HEK293 (cell line): Measurements from ENCODE around the gene CDKAL1.

ENCODE experiments used
- CTCF ChIA-PET: fragments of 350-600 bp; formaldehyde crosslinking; extraction: SDS; loops from one replicate; lab custom pipeline; 2021; ENCODE audit warnings: antibody characterized with exemption; lab: Yijun Ruan, JAX
- POLR2A ChIA-PET: fragments of 300-600 bp; formaldehyde crosslinking; extraction: SDS; loops from one replicate; lab custom pipeline; 2020; ENCODE audit warnings: antibody characterized with exemption, inconsistent platforms; lab: Yijun Ruan, JAX
- H3K27ac ChIP-seq: fragments of 200-500 bp; sonication (Bioruptor generic); 2 replicates; pipeline ENCODE4 v1.5.1; 2014; ENCODE audit warnings: low read depth, low read length, control low read depth, inconsistent platforms; ENCODE audit errors: extremely low read depth
- H3K36me3 ChIP-seq, 2 experiments: fragments of 200-500 bp in 1 of 2; sonication (Bioruptor generic) in 1 of 2; 1 replicate in 1 of 2; 2 replicates in 1 of 2; pipeline ENCODE4 v1.5.1; 2014 to 2017; ENCODE audit warnings: inconsistent platforms in 2 of 2, low read length in 2 of 2; ENCODE audit not compliant: control insufficient read depth in 2 of 2, insufficient read depth in 1 of 2
- H3K4me1 ChIP-seq: fragments of 200-500 bp; sonication (Bioruptor generic); 2 replicates; pipeline ENCODE4 v1.5.1; 2014; ENCODE audit warnings: mild to moderate bottlenecking, low read length, inconsistent platforms; ENCODE audit not compliant: control insufficient read depth, insufficient read depth
- H3K4me3 ChIP-seq: 2 replicates; pipeline ENCODE4 v1.5.1; 2011; ENCODE audit warnings: low read depth, mild to moderate bottlenecking, control low read depth, low read length, moderate library complexity
- H3K9me3 ChIP-seq: fragments of 200-500 bp; sonication (Bioruptor generic); 2 replicates; pipeline ENCODE4 v1.5.1; 2014; ENCODE audit warnings: low read depth, low read length, inconsistent platforms; ENCODE audit not compliant: control insufficient read depth, insufficient read depth
- HOXD13 ChIP-seq: sonication (generic); formaldehyde crosslinking; IDR thresholded peaks from 2 replicates; pipeline ENCODE4 v1.8.0; 2022; ENCODE audit warnings: missing genetic modification reagents, borderline replicate concordance
- KLF10 ChIP-seq: fragments of 450-650 bp; IDR thresholded peaks from 2 replicates; pipeline ENCODE4 v1.5.1; 2018; ENCODE audit warnings: missing biosample characterization, mild to moderate bottlenecking, missing genetic modification characterization
- MEIS1 ChIP-seq: sonication (generic); formaldehyde crosslinking; IDR thresholded peaks from 2 replicates; pipeline ENCODE4 v1.8.1; 2022; ENCODE audit warnings: missing genetic modification reagents, mild to moderate bottlenecking, borderline replicate concordance
- OSR2 ChIP-seq: fragments of 450-650 bp; formaldehyde crosslinking; IDR thresholded peaks from 2 replicates; pipeline ENCODE4 v1.5.1; 2016; ENCODE audit warnings: missing biosample characterization, missing genetic modification characterization
- SP7 ChIP-seq: fragments of 450-650 bp; formaldehyde crosslinking; IDR thresholded peaks from 2 replicates; pipeline ENCODE4 v1.5.1; 2016; ENCODE audit warnings: missing biosample characterization, missing genetic modification characterization
- ZBTB48 ChIP-seq: fragments of 450-650 bp; formaldehyde crosslinking; IDR thresholded peaks from 2 replicates; pipeline ENCODE4 v1.5.1; 2016; ENCODE audit warnings: missing biosample characterization, missing genetic modification characterization
- ZNF133 ChIP-seq: fragments of 450-650 bp; formaldehyde crosslinking; IDR thresholded peaks from 2 replicates; pipeline ENCODE4 v1.5.1; 2016; ENCODE audit warnings: missing biosample characterization, missing genetic modification characterization
- ZNF174 ChIP-seq: fragments of 450-650 bp; formaldehyde crosslinking; IDR thresholded peaks from 2 replicates; pipeline ENCODE4 v1.5.0; 2017; ENCODE audit warnings: missing biosample characterization, mild to moderate bottlenecking, missing genetic modification characterization
- ZNF214 ChIP-seq: fragments of 450-650 bp; formaldehyde crosslinking; IDR thresholded peaks from 2 replicates; pipeline ENCODE4 v1.5.1; 2017; ENCODE audit warnings: missing biosample characterization, mild to moderate bottlenecking, missing genetic modification characterization, borderline replicate concordance
- ZNF248 ChIP-seq: fragments of 450-650 bp; formaldehyde crosslinking; IDR thresholded peaks from 2 replicates; pipeline ENCODE4 v1.5.1; 2017; ENCODE audit warnings: missing biosample characterization, missing genetic modification characterization
- ZNF521 ChIP-seq: fragments of 450-650 bp; formaldehyde crosslinking; IDR thresholded peaks from 2 replicates; pipeline ENCODE4 v1.5.1; 2017; ENCODE audit warnings: missing biosample characterization, mild to moderate bottlenecking, missing genetic modification characterization
- ZNF664 ChIP-seq: fragments of 450-650 bp; formaldehyde crosslinking; IDR thresholded peaks from 2 replicates; pipeline ENCODE4 v1.5.1; 2016; ENCODE audit warnings: missing biosample characterization, missing genetic modification characterization
- ZNF670 ChIP-seq: fragments of 450-650 bp; formaldehyde crosslinking; IDR thresholded peaks from 2 replicates; pipeline ENCODE4 v1.5.1; 2016; ENCODE audit warnings: missing biosample characterization, missing genetic modification characterization, low read depth
- ZNF677 ChIP-seq: fragments of 450-650 bp; IDR thresholded peaks from 2 replicates; pipeline ENCODE4 v1.5.0; 2018; ENCODE audit warnings: missing biosample characterization, mild to moderate bottlenecking, missing genetic modification characterization, moderate library complexity
- ZNF785 ChIP-seq: fragments of 450-650 bp; formaldehyde crosslinking; IDR thresholded peaks from 2 replicates; pipeline ENCODE4 v1.5.1; 2016; ENCODE audit warnings: missing biosample characterization, missing genetic modification characterization
- TF ChIP-seq, protein P1 (sequence below): fragments of 450-650 bp; formaldehyde crosslinking; IDR thresholded peaks from 2 replicates; pipeline ENCODE4 v1.5.1; 2017; ENCODE audit warnings: missing biosample characterization, missing genetic modification characterization
- TF ChIP-seq, protein P2 (sequence below): fragments of 450-650 bp; formaldehyde crosslinking; IDR thresholded peaks from 2 replicates; pipeline ENCODE4 v1.5.1; 2016; ENCODE audit warnings: missing biosample characterization, missing genetic modification characterization
- TF ChIP-seq, protein P3 (sequence below): fragments of 450-650 bp; IDR thresholded peaks from 2 replicates; pipeline ENCODE4 v1.5.1; 2018; ENCODE audit warnings: missing biosample characterization, mild to moderate bottlenecking, missing genetic modification characterization
- TF ChIP-seq, protein P4 (sequence below): fragments of 450-650 bp; formaldehyde crosslinking; IDR thresholded peaks from 2 replicates; pipeline ENCODE4 v1.5.1; 2016; ENCODE audit warnings: missing biosample characterization, missing genetic modification characterization
- TF ChIP-seq, protein P5 (sequence below): fragments of 450-650 bp; formaldehyde crosslinking; IDR thresholded peaks from 2 replicates; pipeline ENCODE4 v1.5.1; 2016; ENCODE audit warnings: missing biosample characterization, missing genetic modification characterization

Gene CDKAL1

DNA sequence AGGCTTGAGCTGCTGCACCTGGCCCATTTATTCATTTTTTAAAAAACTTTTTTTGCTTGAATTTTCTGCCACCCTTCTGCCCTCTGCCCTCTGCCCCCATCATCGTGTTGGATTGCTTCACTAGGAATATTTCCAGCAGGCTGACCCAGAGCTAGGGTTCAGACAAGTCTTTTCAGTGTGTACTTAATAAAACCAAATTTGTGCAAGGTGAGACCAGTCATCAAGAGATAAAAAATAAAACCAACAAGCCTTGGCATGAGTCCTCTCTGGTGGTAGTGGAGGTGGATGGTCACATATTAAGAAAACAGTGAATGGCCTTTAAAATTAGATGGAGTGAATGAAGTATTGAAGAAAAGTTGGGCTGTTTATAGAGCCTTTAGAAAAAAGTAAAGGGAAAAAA lies 239.6 kb downstream of the CDKAL1 start (continued):
- TF ChIP-seq, protein P1, sequence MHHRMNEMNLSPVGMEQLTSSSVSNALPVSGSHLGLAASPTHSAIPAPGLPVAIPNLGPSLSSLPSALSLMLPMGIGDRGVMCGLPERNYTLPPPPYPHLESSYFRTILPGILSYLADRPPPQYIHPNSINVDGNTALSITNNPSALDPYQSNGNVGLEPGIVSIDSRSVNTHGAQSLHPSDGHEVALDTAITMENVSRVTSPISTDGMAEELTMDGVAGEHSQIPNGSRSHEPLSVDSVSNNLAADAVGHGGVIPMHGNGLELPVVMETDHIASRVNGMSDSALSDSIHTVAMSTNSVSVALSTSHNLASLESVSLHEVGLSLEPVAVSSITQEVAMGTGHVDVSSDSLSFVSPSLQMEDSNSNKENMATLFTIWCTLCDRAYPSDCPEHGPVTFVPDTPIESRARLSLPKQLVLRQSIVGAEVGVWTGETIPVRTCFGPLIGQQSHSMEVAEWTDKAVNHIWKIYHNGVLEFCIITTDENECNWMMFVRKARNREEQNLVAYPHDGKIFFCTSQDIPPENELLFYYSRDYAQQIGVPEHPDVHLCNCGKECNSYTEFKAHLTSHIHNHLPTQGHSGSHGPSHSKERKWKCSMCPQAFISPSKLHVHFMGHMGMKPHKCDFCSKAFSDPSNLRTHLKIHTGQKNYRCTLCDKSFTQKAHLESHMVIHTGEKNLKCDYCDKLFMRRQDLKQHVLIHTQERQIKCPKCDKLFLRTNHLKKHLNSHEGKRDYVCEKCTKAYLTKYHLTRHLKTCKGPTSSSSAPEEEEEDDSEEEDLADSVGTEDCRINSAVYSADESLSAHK = no peak
- TF ChIP-seq ZNF785 (tag by site-specific recombination) (no peak), OSR2 (tag by site-specific recombination) (no peak), ZNF174 (tag by site-specific recombination) (no peak), ZNF664 (tag by site-specific recombination) (no peak), ZNF670 (no peak)

DNA sequence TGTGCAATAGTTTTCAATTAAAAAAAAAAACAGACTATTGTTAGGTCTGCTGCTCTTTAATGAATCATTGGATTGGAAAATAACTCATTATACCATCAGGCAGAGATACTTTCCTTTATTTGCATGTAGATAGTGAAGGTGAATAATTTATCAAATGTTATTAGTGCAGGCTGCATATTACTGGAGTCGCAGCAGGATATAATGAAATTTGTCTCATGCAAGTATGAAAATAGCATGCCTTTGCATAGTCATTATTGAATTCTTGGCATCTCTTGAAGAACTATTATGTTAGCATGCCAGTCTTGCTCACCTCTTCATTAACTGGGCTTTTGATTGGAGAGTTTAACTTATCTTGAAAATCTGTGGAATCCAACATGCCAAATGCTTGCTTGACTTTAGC lies 241.7 kb downstream of the CDKAL1 start:
- TF ChIP-seq ZNF248 (tag by site-specific recombination) (no peak), ZNF677 (no peak), HOXD13 (CRISPR knock-in tag) (no peak), ZNF521 (tag by site-specific recombination) (no peak), ZNF785 (tag by site-specific recombination) (no peak), ZNF133 (tag by site-specific recombination) (no peak), ZNF214 (no peak), KLF10 (tag by site-specific recombination) (no peak), SP7 (tag by site-specific recombination) (no peak), MEIS1 (CRISPR knock-in tag) (no peak), ZBTB48 (tag by site-specific recombination) (no peak)
- TF ChIP-seq, protein P2, sequence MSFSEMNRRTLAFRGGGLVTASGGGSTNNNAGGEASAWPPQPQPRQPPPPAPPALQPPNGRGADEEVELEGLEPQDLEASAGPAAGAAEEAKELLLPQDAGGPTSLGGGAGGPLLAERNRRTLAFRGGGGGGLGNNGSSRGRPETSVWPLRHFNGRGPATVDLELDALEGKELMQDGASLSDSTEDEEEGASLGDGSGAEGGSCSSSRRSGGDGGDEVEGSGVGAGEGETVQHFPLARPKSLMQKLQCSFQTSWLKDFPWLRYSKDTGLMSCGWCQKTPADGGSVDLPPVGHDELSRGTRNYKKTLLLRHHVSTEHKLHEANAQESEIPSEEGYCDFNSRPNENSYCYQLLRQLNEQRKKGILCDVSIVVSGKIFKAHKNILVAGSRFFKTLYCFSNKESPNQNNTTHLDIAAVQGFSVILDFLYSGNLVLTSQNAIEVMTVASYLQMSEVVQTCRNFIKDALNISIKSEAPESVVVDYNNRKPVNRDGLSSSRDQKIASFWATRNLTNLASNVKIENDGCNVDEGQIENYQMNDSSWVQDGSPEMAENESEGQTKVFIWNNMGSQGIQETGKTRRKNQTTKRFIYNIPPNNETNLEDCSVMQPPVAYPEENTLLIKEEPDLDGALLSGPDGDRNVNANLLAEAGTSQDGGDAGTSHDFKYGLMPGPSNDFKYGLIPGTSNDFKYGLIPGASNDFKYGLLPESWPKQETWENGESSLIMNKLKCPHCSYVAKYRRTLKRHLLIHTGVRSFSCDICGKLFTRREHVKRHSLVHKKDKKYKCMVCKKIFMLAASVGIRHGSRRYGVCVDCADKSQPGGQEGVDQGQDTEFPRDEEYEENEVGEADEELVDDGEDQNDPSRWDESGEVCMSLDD (tag by site-specific recombination) = no peak
- TF ChIP-seq, protein P3, sequence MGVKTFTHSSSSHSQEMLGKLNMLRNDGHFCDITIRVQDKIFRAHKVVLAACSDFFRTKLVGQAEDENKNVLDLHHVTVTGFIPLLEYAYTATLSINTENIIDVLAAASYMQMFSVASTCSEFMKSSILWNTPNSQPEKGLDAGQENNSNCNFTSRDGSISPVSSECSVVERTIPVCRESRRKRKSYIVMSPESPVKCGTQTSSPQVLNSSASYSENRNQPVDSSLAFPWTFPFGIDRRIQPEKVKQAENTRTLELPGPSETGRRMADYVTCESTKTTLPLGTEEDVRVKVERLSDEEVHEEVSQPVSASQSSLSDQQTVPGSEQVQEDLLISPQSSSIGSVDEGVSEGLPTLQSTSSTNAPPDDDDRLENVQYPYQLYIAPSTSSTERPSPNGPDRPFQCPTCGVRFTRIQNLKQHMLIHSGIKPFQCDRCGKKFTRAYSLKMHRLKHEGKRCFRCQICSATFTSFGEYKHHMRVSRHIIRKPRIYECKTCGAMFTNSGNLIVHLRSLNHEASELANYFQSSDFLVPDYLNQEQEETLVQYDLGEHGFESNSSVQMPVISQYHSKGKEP (tag by site-specific recombination) = no peak
- TF ChIP-seq, protein P4, sequence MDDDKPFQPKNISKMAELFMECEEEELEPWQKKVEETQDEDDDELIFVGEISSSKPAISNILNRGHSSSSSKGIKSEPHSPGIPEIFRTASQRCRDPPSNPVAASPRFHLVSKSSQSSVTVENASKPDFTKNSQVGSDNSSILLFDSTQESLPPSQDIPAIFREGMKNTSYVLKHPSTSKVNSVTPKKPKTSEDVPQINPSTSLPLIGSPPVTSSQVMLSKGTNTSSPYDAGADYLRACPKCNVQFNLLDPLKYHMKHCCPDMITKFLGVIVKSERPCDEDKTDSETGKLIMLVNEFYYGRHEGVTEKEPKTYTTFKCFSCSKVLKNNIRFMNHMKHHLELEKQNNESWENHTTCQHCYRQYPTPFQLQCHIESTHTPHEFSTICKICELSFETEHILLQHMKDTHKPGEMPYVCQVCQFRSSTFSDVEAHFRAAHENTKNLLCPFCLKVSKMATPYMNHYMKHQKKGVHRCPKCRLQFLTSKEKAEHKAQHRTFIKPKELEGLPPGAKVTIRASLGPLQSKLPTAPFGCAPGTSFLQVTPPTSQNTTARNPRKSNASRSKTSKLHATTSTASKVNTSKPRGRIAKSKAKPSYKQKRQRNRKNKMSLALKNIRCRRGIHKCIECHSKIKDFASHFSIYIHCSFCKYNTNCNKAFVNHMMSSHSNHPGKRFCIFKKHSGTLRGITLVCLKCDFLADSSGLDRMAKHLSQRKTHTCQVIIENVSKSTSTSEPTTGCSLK (tag by site-specific recombination) = no peak
- TF ChIP-seq, protein P5, sequence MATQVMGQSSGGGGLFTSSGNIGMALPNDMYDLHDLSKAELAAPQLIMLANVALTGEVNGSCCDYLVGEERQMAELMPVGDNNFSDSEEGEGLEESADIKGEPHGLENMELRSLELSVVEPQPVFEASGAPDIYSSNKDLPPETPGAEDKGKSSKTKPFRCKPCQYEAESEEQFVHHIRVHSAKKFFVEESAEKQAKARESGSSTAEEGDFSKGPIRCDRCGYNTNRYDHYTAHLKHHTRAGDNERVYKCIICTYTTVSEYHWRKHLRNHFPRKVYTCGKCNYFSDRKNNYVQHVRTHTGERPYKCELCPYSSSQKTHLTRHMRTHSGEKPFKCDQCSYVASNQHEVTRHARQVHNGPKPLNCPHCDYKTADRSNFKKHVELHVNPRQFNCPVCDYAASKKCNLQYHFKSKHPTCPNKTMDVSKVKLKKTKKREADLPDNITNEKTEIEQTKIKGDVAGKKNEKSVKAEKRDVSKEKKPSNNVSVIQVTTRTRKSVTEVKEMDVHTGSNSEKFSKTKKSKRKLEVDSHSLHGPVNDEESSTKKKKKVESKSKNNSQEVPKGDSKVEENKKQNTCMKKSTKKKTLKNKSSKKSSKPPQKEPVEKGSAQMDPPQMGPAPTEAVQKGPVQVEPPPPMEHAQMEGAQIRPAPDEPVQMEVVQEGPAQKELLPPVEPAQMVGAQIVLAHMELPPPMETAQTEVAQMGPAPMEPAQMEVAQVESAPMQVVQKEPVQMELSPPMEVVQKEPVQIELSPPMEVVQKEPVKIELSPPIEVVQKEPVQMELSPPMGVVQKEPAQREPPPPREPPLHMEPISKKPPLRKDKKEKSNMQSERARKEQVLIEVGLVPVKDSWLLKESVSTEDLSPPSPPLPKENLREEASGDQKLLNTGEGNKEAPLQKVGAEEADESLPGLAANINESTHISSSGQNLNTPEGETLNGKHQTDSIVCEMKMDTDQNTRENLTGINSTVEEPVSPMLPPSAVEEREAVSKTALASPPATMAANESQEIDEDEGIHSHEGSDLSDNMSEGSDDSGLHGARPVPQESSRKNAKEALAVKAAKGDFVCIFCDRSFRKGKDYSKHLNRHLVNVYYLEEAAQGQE (tag by site-specific recombination) = no peak
- TF ChIP-seq, all 188 proteins: peak for 0
- H3K9me3 ChIP-seq = no peaks in the 10 kb centered on the region
- H3K4me3 ChIP-seq = no peak overlapping the region
- H3K27ac ChIP-seq = no peak overlapping the region
- POLR2A ChIA-PET = no interaction called here
- H3K4me1 ChIP-seq = no peaks in the 10 kb centered on the region
- no peaks in the 10 kb centered on the region for H3K36me3 ChIP-seq
- CTCF ChIA-PET = no interaction called here
